HG03558 (cell line): ENCODE measurements around the gene NR6A1.

Source experiments
- ATAC-seq: cut with Tn5 transposase; IDR thresholded peaks from one replicate; pipeline ENCODE4 v1.9.1; 2021; ENCODE audit warnings: moderate number of reproducible peaks; ENCODE audit not compliant: unreplicated experiment; ENCODE audit errors: extremely low read depth

Gene NR6A1

GRCh38 chr9:124513376-124513994, 257.6 kb downstream of the NR6A1 start:
- no peak for ATAC-seq

- no peak for ATAC-seq
These were observed 258.3 kb downstream of the NR6A1 start for GRCh38 chr9:124512806-124513204.

DNA sequence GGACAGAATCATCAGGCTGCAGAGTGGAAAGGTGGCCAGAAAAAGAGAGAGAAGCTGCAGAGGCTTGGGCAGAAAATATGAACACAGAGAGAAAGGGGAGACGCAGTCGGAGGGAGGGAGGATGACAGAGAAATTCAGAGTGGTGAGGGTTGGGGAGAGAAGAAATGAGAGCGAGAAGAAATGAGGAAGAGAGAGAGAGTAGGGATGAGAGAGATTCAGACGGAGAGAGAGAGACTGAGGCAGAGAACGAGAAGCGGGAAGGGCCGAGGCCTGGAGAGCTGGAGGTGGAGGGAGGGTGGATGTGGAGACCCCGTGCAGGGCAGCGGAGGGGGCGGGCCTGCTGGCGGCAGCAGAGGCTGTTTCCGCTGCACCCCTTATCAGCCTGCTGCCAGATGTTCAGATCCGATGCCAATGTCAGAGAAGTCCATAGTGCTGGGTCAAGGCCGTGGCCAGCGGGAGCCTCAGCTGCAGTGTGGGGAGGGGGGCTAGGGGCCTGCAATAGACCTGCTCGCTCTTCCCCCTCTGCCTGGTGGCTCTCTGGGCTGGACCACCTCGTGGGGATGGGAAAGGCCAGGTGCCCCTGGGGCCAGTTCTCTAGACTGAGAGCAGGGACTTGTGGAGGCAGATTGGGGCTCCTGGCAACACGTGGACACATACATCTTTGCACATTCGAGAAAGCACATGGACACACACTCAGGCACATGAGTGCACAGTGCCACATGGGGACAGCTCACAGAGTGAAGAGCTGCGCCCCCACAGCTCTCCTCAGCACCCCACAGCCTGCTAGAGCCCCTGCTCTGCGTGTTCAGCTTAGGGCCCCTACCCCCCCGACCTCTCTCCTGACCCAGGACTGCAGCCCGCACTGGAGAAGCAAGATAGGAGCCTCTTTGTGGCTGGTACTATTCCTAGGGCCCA, 259.0 kb downstream of the NR6A1 start:
- no peak for ATAC-seq

- no peak for ATAC-seq
These were observed 259.7 kb downstream of the NR6A1 start for GRCh38 chr9:124511426-124511840.

GRCh38 chr9:124510650-124511425, 260.3 kb downstream of the NR6A1 start:
- ATAC-seq = no peak

DNA sequence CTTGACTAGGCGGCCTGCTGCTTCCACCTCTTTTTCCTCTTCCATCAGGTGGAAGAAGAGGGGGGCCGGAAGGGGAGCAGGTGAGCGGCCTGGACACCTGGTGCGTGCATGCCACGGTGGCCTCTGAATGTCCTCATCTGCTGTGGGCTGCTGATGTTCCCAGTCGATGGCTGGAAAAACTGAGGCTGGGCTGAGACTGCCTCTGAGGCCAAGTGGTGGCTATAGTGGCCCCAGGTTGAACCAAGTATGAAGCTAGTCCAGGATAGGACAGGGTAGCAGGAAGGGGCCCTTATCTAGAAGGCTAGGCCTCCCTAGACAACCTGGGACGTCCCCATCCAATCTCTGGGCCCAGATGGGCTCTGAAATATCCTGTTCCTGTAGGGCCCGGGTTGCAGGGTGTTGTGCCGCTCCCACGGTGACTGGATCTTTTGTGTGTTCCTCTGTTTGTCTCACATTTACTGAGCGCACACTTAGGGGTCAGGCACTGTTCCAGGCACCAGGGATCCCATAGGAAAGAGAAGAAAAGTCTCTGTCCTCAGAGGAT, 263.2 kb downstream of the NR6A1 start:
- no peak for ATAC-seq

GRCh38 chr9:124506931-124507879, 263.9 kb downstream of the NR6A1 start, which contains the start of gene NR5A1:
Gene NR5A1, minus strand, starts transcription at chr9:124507399. Its CDS starts 4,004 bp downstream, at chr9:124503395.
- no peak for ATAC-seq

DNA sequence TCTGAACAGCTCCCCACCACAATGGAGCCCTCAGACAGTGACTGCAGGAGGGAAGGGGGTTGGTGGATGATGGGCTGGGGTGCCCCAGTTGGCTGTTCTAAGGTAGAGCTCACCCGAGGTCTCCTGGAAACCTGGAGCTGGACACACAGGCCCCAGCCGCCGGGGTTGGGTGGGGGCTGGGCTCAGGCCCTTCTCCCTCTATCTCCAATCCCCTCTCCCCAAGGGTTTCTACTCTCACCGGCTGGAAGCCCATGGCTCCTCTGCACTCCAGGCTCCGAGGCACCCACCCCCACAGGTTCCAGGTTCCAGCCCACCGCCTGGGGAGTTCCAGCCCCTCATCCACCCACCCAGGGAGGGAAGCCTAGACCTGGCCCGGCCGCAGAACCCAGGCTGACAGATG, 264.7 kb downstream of the NR6A1 start:
- ATAC-seq = no peak

DNA sequence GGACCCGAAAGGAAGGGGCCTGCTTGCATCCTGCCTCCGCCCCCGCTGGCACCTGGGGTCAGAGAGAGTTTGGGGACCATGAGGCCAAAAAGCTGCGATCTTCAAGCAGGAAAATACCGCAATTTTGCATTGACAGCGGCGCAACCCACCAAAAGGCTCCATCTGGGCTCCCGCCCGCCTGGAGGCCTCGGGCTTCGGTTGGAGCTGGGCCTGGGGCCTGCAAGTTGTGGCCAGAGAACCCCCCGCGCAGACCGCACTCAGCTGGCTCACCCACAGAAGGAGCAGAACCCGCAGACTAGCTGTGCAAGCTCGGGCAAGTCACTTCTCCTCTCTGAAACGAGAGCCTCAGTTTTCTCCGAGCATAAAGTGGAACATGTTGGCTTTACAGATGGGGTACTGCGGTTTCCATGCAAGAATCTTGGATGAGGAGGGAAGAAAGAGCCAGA, 265.2 kb downstream of the NR6A1 start:
- ATAC-seq = no peak

GRCh38 chr9:124505006-124505900, 265.9 kb downstream of the NR6A1 start:
- ATAC-seq = no peak

GRCh38 chr9:124504530-124505005, 266.5 kb downstream of the NR6A1 start:
- ATAC-seq = no peak

DNA sequence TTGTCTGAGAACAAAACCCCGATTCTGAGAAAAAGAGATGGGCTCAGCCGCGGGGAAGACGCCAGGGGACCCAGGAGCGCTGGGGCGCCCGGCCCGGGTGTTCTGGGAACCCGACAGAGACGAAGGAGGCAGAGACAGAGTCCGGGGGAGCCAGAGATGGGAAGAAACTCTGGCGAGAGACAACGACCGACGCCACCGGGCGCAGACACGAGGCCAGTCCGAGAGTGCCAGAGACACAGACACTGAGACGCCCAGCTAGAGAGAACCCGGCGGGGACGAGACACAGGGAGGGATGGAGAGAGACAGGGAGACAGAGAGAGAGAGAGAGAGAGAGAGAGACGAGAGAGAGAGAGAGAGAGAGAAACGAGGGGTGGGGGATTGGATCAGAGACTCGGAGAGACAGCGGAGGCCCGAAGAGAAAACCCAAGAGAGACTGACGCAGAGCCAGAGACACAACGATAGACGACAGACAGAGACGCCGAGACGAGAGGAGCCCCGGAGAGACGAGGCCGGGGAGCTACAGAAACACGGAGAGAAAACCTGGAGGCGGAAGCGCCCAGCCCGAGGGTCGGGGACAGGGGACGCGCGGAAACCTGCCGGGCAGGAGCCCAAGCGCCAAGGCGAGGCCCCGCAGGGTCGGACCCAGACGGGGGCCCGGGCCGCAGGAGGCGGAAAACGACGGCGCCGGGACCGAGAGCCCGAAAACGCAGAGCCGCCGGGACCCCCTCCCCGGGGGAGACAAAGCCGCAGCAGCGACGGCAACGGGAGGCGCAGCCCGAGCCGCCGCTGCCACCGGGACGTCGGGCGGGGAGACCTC, 267.2 kb downstream of the NR6A1 start:
- no peak for ATAC-seq

GRCh38 chr9:124502711-124503702, 268.1 kb downstream of the NR6A1 start:
- ATAC-seq = no peak

- ATAC-seq = no peak
These were observed 269.3 kb downstream of the NR6A1 start for GRCh38 chr9:124501771-124502320.

- ATAC-seq = no peak
These were observed 270.1 kb downstream of the NR6A1 start for GRCh38 chr9:124500796-124501611.
